ENCODE measurements around the gene SEC63.
A peak's percentile ranks its signal among the peaks of the same experiment; 100 is the strongest.
"Not testable (repeated sequence)": the region's sequence is repeated elsewhere in the genome, so short reads cannot be mapped to it uniquely, and the experiment has no call there.

The SEC63 gene

GRCh38 chr6:107926697-107927544 is 31.1 kb downstream of the SEC63 start:
- not testable (repeated sequence) for DNase-seq

- peak; percentile 74 for DNase-seq
These were observed 40.3 kb downstream of the SEC63 start for GRCh38 chr6:107917451-107918375.

GRCh38 chr6:107916961-107917360 is 41.0 kb downstream of the SEC63 start:
- DNase-seq, result not testable (repeated sequence)

- no peak for DNase-seq
These were observed 46.3 kb downstream of the SEC63 start for GRCh38 chr6:107911692-107912091.

GRCh38 chr6:107894809-107895396 is 63.1 kb downstream of the SEC63 start:
- no peak for DNase-seq

- DNase-seq, result not testable (repeated sequence)
These were observed 67.6 kb downstream of the SEC63 start for GRCh38 chr6:107890431-107890830.

GRCh38 chr6:107885950-107886349 is 72.1 kb downstream of the SEC63 start:
- DNase-seq, result not testable (repeated sequence)

GRCh38 chr6:107879941-107880340 is 78.1 kb downstream of the SEC63 start:
- DNase-seq, result no peak

GRCh38 chr6:107877968-107878367 is 80.0 kb downstream of the SEC63 start:
- no peak for DNase-seq

GRCh38 chr6:107871976-107872375 is 86.0 kb downstream of the SEC63 start:
- DNase-seq, result no peak

- DNase-seq, result not testable (repeated sequence)
These were observed 86.5 kb downstream of the SEC63 start for GRCh38 chr6:107871512-107871911.

GRCh38 chr6:107871016-107871415 is 87.0 kb downstream of the SEC63 start:
- no peak for DNase-seq

GRCh38 chr6:107870381-107870780 is 87.6 kb downstream of the SEC63 start:
- DNase-seq, result no peak

GRCh38 chr6:107869871-107870270 is 88.1 kb downstream of the SEC63 start:
- no peak for DNase-seq

- DNase-seq, result no peak
These were observed 89.0 kb downstream of the SEC63 start for GRCh38 chr6:107868867-107869611.

GRCh38 chr6:107867302-107867615 is 90.7 kb downstream of the SEC63 start:
- DNase-seq, result no peak

- peak; percentile 46 for DNase-seq
These were observed 91.3 kb downstream of the SEC63 start for GRCh38 chr6:107866606-107867301.

GRCh38 chr6:107864226-107865127 is 93.5 kb downstream of the SEC63 start:
- DNase-seq, result no peak

GRCh38 chr6:107862383-107862782 is 95.6 kb downstream of the SEC63 start:
- DNase-seq, result no peak

GRCh38 chr6:107860963-107861362 is 97.0 kb downstream of the SEC63 start:
- DNase-seq, result not testable (repeated sequence)

GRCh38 chr6:107860144-107860543 is 97.9 kb downstream of the SEC63 start:
- DNase-seq, result not testable (repeated sequence)
